Measurements from ENCODE around the gene RNASE2. TPM values are rescaled to one million over a fixed set of nuclear protein-coding genes. Genes with fewer than 3 reads are reported as not detected.

RNASE2 gene
- total and polyA plus RNA-seq, 2 donors, result 16.6 to 49.1 TPM

DNA sequence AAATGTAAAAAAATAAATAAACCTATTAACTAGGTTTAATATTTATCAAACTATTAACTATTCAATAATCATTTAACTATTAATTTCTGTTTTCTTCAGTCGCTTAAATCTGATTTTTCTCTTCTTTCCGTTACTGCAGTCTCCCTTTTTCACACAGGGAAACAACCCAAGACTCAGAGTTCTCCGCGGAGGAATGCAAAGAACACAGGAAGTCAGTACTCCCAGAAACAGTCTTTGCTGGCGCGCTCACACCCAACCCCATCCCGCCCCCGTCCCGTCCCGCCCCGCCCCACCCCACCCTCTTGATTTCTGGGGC is 34.1 kb downstream of the RNASE2 start:
- H3K36me3 ChIP-seq (ENCODE audit: control insufficient read depth in 2 of 2, insufficient read depth in 2 of 2, low read length in 1 of 2), result peaks cover 19 to 28% of the 10 kb centered on the region in 2 donors
- peak overlapping the region; percentile 64 to 80 for H3K27ac ChIP-seq (ENCODE audit: low read depth in 1 of 2, low read length in 1 of 2)
- DNase-seq (ENCODE audit: low read depth in 6 of 9, low spot score in 9 of 9), result no peak
- H3K9me3 ChIP-seq (ENCODE audit: control insufficient read depth in 2 of 2, insufficient read depth in 1 of 2, low read length in 1 of 2), result no peaks in the 10 kb centered on the region
- H3K27me3 ChIP-seq (ENCODE audit: control insufficient read depth in 2 of 2, insufficient read depth in 1 of 2, low read length in 1 of 2), result no peaks in the 10 kb centered on the region
- peak overlapping the region; percentile 85 to 87 for H3K4me3 ChIP-seq (ENCODE audit: low read length in 2 of 2)
- H3K4me1 ChIP-seq (ENCODE audit: control insufficient read depth in 2 of 2, insufficient read depth in 2 of 2, low read length in 2 of 2), result peaks cover 16 to 20% of the 10 kb centered on the region in 2 donors
- WGBS, result 3% methylated on average over 11 of the region's 11 CpGs

DNA sequence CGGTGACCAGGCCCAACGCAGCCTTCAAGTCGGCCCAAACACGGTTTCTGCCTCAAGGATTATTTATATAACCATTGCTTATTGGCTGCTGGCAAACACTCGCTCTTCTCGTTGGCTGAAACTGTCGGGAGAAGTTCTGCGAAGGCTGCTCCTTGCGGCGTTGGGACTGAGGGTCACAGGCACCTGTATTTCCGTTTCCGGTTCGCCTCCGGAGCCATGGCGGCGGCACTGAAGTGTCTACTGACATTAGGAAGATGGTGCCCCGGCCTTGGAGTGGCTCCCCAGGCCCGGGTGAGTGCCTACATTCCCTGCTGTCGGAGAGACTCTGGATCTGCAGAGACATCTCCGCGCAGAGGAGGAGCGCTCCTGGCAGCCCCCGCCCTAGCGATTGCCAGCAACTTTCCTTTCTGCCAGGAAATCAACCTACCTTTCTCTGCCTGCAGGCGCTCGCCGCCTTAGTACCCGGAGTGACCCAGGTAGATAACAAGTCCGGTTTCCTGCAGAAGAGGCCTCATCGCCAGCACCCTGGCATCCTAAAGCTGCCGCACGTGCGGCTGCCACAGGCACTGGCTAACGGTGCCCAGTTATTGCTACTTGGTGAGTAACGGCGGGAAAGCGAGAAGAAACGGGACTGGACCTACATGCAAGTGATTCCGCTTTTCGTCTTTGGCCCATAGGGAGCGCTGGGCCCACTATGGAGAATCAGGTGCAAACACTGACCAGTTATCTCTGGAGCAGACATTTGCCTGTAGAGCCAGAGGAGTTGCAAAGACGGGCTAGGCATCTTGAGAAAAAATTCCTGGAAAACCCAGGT is 34.7 kb downstream of the RNASE2 start, which contains the start of gene METTL17:
Gene METTL17, plus strand, starts transcription at position 194 of the 814 bp plus-strand sequence. Its CDS starts 23 bp downstream, at position 217.
- Histone ChIP-seq H3K4me1 (ENCODE audit: control insufficient read depth in 2 of 2, insufficient read depth in 2 of 2, low read length in 2 of 2) (peaks cover 16 to 20% of the 10 kb centered on the region in 2 donors), H3K36me3 (ENCODE audit: control insufficient read depth in 2 of 2, insufficient read depth in 2 of 2, low read length in 1 of 2) (peaks cover 25 to 34% of the 10 kb centered on the region in 2 donors), H3K27ac (ENCODE audit: low read depth in 1 of 2, low read length in 1 of 2) (peak within 1 kb of the TSS; percentile 80 to 88), H3K4me3 (ENCODE audit: low read length in 2 of 2) (peak within 1 kb of the TSS; percentile 85 to 87), H3K27me3 (ENCODE audit: control insufficient read depth in 2 of 2, insufficient read depth in 1 of 2, low read length in 1 of 2) (no peaks in the 10 kb centered on the region), H3K9me3 (ENCODE audit: control insufficient read depth in 2 of 2, insufficient read depth in 1 of 2, low read length in 1 of 2) (no peaks in the 10 kb centered on the region)
- DNase-seq (ENCODE audit: low read depth in 6 of 9, low spot score in 9 of 9), result peak; percentile 80 to 96 (median 85)
- under 1% methylated on average over 42 of the region's 42 CpGs for WGBS

DNA sequence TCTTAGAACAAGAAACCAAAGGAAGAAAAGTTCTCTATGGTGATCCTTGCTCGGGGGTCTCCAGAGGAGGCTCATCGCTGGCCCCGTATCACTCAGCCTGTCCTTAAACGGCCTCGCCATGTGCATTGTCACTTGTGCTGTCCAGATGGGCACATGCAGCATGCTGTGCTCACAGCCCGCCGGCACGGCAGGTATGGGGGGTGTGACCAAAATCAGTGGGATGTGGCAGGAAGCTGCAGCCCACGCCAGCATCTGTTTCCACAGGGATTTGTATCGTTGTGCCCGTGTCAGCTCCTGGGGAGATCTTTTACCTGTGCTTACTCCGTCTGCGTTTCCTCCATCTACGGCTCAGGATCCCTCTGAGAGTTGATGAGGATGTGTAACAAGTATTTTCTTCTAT is 41.2 kb downstream of the RNASE2 start:
- no peaks in the 10 kb centered on the region for H3K27me3 ChIP-seq (ENCODE audit: control insufficient read depth in 2 of 2, insufficient read depth in 1 of 2, low read length in 1 of 2)
- no peaks in the 10 kb centered on the region for H3K9me3 ChIP-seq (ENCODE audit: control insufficient read depth in 2 of 2, insufficient read depth in 1 of 2, low read length in 1 of 2)
- no peak for DNase-seq (ENCODE audit: low read depth in 6 of 9, low spot score in 9 of 9)
- peaks cover 48 to 53% of the 10 kb centered on the region in 2 donors for H3K36me3 ChIP-seq (ENCODE audit: control insufficient read depth in 2 of 2, insufficient read depth in 2 of 2, low read length in 1 of 2)
- no peak overlapping the region for H3K4me3 ChIP-seq (ENCODE audit: low read length in 2 of 2)
- H3K27ac ChIP-seq (ENCODE audit: low read depth in 1 of 2, low read length in 1 of 2), result no peak overlapping the region
- WGBS, result 97% methylated on average over 14 of the region's 14 CpGs
- H3K4me1 ChIP-seq (ENCODE audit: control insufficient read depth in 2 of 2, insufficient read depth in 2 of 2, low read length in 2 of 2), result peaks cover 9 to 25% of the 10 kb centered on the region in 2 donors

DNA sequence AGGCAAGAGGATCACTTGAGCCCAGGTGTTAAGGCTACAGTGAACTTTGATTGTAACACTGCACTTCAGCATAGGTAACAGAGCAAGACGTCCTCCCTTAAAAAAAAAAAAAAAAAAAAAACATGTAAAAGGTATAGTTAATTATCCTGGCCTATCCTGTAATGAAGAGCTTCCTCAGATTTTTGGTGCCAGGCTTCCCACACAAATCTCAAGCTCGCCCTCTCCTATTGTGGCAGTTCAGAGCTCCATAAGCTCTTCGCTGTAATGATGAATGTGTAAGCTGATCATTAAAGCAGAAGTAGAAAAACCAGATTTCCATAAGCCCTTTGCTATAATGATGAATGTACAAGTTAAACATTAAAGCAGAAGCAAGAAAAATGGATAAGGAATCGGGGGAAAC is 41.8 kb downstream of the RNASE2 start:
- Histone ChIP-seq H3K27me3 (ENCODE audit: control insufficient read depth in 2 of 2, insufficient read depth in 1 of 2, low read length in 1 of 2) (no peaks in the 10 kb centered on the region), H3K4me1 (ENCODE audit: control insufficient read depth in 2 of 2, insufficient read depth in 2 of 2, low read length in 2 of 2) (peaks cover 5 to 22% of the 10 kb centered on the region in 2 donors), H3K27ac (ENCODE audit: low read depth in 1 of 2, low read length in 1 of 2) (no peak overlapping the region), H3K4me3 (ENCODE audit: low read length in 2 of 2) (no peak overlapping the region), H3K36me3 (ENCODE audit: control insufficient read depth in 2 of 2, insufficient read depth in 2 of 2, low read length in 1 of 2) (peaks cover 44 to 48% of the 10 kb centered on the region in 2 donors), H3K9me3 (ENCODE audit: control insufficient read depth in 2 of 2, insufficient read depth in 1 of 2, low read length in 1 of 2) (no peaks in the 10 kb centered on the region)
- WGBS, result 89% methylated on average over 4 of the region's 4 CpGs
- DNase-seq (ENCODE audit: low read depth in 6 of 9, low spot score in 9 of 9), result no peak

DNA sequence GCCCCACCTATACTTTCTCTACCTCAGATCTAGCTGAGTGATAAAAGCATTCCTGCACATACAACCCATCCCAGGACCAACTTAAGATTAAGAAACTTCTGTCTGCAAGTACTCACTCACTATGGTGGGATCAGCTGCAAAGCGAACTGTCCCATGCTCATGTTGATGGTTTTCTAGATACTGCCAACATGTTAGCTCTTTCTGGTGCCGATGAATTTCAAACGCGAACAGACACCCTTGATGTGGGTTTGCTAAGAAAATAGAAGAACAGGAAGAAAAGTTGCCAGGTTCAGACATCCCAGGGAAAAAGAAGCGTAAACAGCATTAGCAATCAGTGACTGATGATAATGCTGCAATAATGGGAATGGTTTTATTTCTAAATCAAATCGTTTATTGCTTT is 42.3 kb downstream of the RNASE2 start:
- 31% methylated on average over 6 of the region's 6 CpGs for WGBS
- Histone ChIP-seq H3K27me3 (ENCODE audit: control insufficient read depth in 2 of 2, insufficient read depth in 1 of 2, low read length in 1 of 2) (no peaks in the 10 kb centered on the region), H3K27ac (ENCODE audit: low read depth in 1 of 2, low read length in 1 of 2) (no peak overlapping the region), H3K4me1 (ENCODE audit: control insufficient read depth in 2 of 2, insufficient read depth in 2 of 2, low read length in 2 of 2) (peaks cover 5 to 24% of the 10 kb centered on the region in 2 donors), H3K9me3 (ENCODE audit: control insufficient read depth in 2 of 2, insufficient read depth in 1 of 2, low read length in 1 of 2) (no peaks in the 10 kb centered on the region), H3K4me3 (ENCODE audit: low read length in 2 of 2) (no peak overlapping the region), H3K36me3 (ENCODE audit: control insufficient read depth in 2 of 2, insufficient read depth in 2 of 2, low read length in 1 of 2) (peaks cover 41 to 43% of the 10 kb centered on the region in 2 donors)
- DNase-seq (ENCODE audit: low read depth in 6 of 9, low spot score in 9 of 9), result peak in 4 of 9 donors; percentile 19 to 50 (median 34)

DNA sequence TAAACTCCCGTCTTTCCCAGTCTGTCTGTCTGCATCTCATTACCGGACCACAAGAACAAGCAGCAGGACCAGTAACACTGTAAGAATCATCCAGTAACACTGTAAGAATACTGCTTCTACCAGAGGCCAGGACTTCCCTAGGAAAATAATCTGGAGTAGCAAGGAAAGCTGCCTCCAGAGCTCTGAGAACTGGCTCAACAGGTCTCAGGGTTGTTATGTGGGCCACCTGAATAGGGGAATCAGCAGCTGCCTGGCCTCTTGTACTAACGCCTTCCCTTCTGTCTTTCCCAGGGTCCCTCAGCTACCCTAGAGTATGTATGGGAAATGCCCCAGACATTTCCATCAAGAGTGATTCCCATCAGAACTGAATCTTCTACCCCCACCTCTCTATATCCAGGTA is 42.9 kb downstream of the RNASE2 start:
- Histone ChIP-seq H3K27me3 (ENCODE audit: control insufficient read depth in 2 of 2, insufficient read depth in 1 of 2, low read length in 1 of 2) (no peaks in the 10 kb centered on the region), H3K4me3 (ENCODE audit: low read length in 2 of 2) (no peak overlapping the region), H3K27ac (ENCODE audit: low read depth in 1 of 2, low read length in 1 of 2) (peak overlapping the region in 1 of 2 donors; percentile 33), H3K36me3 (ENCODE audit: control insufficient read depth in 2 of 2, insufficient read depth in 2 of 2, low read length in 1 of 2) (peaks cover 37% of the 10 kb centered on the region in 2 donors), H3K9me3 (ENCODE audit: control insufficient read depth in 2 of 2, insufficient read depth in 1 of 2, low read length in 1 of 2) (no peaks in the 10 kb centered on the region), H3K4me1 (ENCODE audit: control insufficient read depth in 2 of 2, insufficient read depth in 2 of 2, low read length in 2 of 2) (peaks cover 5 to 26% of the 10 kb centered on the region in 2 donors)
- no peak for DNase-seq (ENCODE audit: low read depth in 6 of 9, low spot score in 9 of 9)
- 99% methylated on average over 3 of the region's 3 CpGs for WGBS

DNA sequence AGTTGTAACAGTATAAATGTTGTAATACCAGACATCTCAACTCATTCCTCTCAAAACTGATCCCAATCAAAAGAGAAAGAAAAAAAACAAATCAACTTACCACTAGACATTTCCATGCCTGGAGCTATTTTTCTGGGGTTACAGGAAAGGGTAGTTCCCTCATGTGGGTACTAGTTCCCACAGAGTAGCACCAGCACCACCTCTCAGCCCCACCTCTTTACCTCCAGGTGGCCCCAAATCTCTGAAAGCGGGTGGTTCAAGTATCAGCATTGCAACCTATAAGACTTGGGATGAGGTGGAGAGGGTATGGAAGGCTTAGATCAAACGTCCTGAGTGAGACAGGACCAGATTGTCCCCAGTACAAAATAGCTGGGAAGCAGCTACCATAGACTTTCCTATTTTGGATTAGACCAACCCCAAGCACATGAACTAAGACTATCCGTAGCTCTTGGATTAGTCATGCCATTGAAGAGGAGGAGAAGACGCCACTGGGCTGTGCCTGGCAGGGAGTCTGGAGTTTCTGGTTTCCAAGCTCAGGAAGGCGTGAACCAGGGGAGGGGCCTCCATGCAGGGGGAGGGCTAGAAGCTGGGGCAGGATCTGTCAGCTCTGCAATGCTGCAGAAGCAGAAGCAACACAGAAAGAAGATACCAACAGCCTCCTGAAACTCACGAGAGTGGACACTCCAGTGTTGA is 43.5 kb downstream of the RNASE2 start, which contains the start of gene SLC39A2:
Gene SLC39A2, plus strand, starts transcription at position 620 of the 693 bp plus-strand sequence. CDS start 154 bp downstream, outside the sequence.
- Histone ChIP-seq H3K27ac (ENCODE audit: low read depth in 1 of 2, low read length in 1 of 2) (peak within 1 kb of the TSS in 1 of 2 donors; percentile 33), H3K9me3 (ENCODE audit: control insufficient read depth in 2 of 2, insufficient read depth in 1 of 2, low read length in 1 of 2) (no peaks in the 10 kb centered on the region), H3K36me3 (ENCODE audit: control insufficient read depth in 2 of 2, insufficient read depth in 2 of 2, low read length in 1 of 2) (peaks cover 31 to 34% of the 10 kb centered on the region in 2 donors), H3K4me1 (ENCODE audit: control insufficient read depth in 2 of 2, insufficient read depth in 2 of 2, low read length in 2 of 2) (peaks cover 5 to 26% of the 10 kb centered on the region in 2 donors), H3K4me3 (ENCODE audit: low read length in 2 of 2) (no peak within 1 kb of the TSS), H3K27me3 (ENCODE audit: control insufficient read depth in 2 of 2, insufficient read depth in 1 of 2, low read length in 1 of 2) (no peaks in the 10 kb centered on the region)
- 93% methylated on average over 6 of the region's 6 CpGs for WGBS
- DNase-seq (ENCODE audit: low read depth in 6 of 9, low spot score in 9 of 9), result no peak

DNA sequence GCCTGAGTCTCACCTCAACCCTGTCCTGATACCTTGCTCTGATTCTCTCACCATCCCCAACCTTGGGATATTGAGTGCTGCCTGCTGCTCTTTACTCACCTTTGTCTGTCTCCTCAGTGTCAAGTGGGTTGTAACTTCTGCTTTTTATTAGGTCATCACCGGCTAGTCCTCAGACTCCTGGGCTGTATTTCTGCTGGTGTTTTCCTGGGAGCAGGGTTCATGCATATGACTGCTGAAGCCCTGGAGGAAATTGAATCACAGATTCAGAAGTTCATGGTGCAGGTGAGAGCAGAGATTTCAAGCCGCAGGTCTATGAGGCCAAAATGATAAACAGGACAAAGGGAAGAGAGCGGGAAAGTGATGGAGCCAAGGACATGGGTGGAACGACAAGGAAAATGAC is 44.3 kb downstream of the RNASE2 start:
- H3K4me3 ChIP-seq (ENCODE audit: low read length in 2 of 2), result no peak overlapping the region
- H3K27me3 ChIP-seq (ENCODE audit: control insufficient read depth in 2 of 2, insufficient read depth in 1 of 2, low read length in 1 of 2), result no peaks in the 10 kb centered on the region
- WGBS, result 93% methylated on average over 4 of the region's 4 CpGs
- no peaks in the 10 kb centered on the region for H3K9me3 ChIP-seq (ENCODE audit: control insufficient read depth in 2 of 2, insufficient read depth in 1 of 2, low read length in 1 of 2)
- no peak overlapping the region for H3K27ac ChIP-seq (ENCODE audit: low read depth in 1 of 2, low read length in 1 of 2)
- peaks cover 5 to 26% of the 10 kb centered on the region in 2 donors for H3K4me1 ChIP-seq (ENCODE audit: control insufficient read depth in 2 of 2, insufficient read depth in 2 of 2, low read length in 2 of 2)
- DNase-seq (ENCODE audit: low read depth in 6 of 9, low spot score in 9 of 9), result no peak
- peaks cover 23 to 27% of the 10 kb centered on the region in 2 donors for H3K36me3 ChIP-seq (ENCODE audit: control insufficient read depth in 2 of 2, insufficient read depth in 2 of 2, low read length in 1 of 2)

DNA sequence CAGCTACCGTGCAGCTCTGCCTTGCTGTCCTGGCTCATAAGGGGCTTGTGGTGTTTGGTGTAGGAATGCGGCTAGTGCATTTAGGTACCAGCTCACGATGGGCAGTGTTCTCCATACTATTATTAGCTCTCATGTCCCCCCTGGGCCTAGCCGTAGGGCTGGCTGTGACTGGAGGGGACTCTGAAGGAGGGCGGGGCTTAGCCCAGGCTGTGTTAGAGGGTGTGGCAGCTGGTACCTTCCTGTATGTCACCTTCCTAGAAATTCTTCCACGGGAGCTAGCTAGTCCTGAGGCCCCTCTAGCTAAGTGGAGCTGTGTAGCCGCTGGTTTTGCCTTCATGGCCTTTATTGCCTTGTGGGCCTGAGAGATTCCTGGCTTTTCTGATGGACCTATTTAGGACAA is 45.9 kb downstream of the RNASE2 start:
- Histone ChIP-seq H3K9me3 (ENCODE audit: control insufficient read depth in 2 of 2, insufficient read depth in 1 of 2, low read length in 1 of 2) (no peaks in the 10 kb centered on the region), H3K27ac (ENCODE audit: low read depth in 1 of 2, low read length in 1 of 2) (no peak overlapping the region), H3K4me3 (ENCODE audit: low read length in 2 of 2) (no peak overlapping the region), H3K27me3 (ENCODE audit: control insufficient read depth in 2 of 2, insufficient read depth in 1 of 2, low read length in 1 of 2) (no peaks in the 10 kb centered on the region), H3K36me3 (ENCODE audit: control insufficient read depth in 2 of 2, insufficient read depth in 2 of 2, low read length in 1 of 2) (peaks cover 7 to 10% of the 10 kb centered on the region in 2 donors), H3K4me1 (ENCODE audit: control insufficient read depth in 2 of 2, insufficient read depth in 2 of 2, low read length in 2 of 2) (peaks cover 5 to 26% of the 10 kb centered on the region in 2 donors)
- no peak for DNase-seq (ENCODE audit: low read depth in 6 of 9, low spot score in 9 of 9)
- 91% methylated on average over 7 of the region's 7 CpGs for WGBS

Measured in thymus (tissue), 11 donors.